Uterus (tissue), 4 donors: ENCODE results near the gene SHISAL2A. TPM values are rescaled to one million over a fixed set of nuclear protein-coding genes. Genes with fewer than 3 reads are reported as not detected.

ENCODE experiments used
- DNase-seq, 2 donors: peaks; one replicate each; pipeline ENCODE4 v3.0.0-alpha.2; 2019 to 2020
- H3K27ac ChIP-seq, 2 donors: fragments of 200-600 bp; sonication (generic); 1 replicate in 1 of 2; 2 replicates in 1 of 2; pipeline ENCODE4 v1.5.1; 2016 to 2018
- H3K27me3 ChIP-seq, 2 donors: fragments of 200-600 bp; sonication (generic); one replicate each; pipeline ENCODE4 v1.5.1; 2018 to 2019; ENCODE audit warnings: control low read depth in 1 of 2
- H3K36me3 ChIP-seq, 2 donors: fragments of 200-600 bp; sonication (generic); one replicate each; pipeline ENCODE4 v1.5.1; 2019; ENCODE audit warnings: control low read depth in 1 of 2
- H3K4me1 ChIP-seq, 2 donors: fragments of 200-600 bp; sonication (generic); one replicate each; pipeline ENCODE4 v1.5.1; 2018 to 2019; ENCODE audit warnings: control low read depth in 1 of 2
- H3K4me3 ChIP-seq, 2 donors: fragments of 200-600 bp; sonication (generic); 1 replicate in 1 of 2; 2 replicates in 1 of 2; pipeline ENCODE4 v1.5.1; 2018 to 2019; ENCODE audit warnings: mild to moderate bottlenecking in 1 of 2
- H3K9me3 ChIP-seq, 2 donors: fragments of 200-600 bp; sonication (generic); one replicate each; pipeline ENCODE4 v1.5.1; 2019; ENCODE audit warnings: control low read depth in 1 of 2
- CTCF ChIP-seq, 4 experiments: fragments of 200-600 bp in 2 of 4; fragments of 450-650 bp in 2 of 4; sonication (generic) in 2 of 4; IDR thresholded peaks; one replicate each; pipeline ENCODE4 v1.5.1; 2016 to 2019; ENCODE audit warnings: antibody characterized with exemption in 4 of 4, mild to moderate bottlenecking in 2 of 4, moderate library complexity in 1 of 4
- POLR2A ChIP-seq, 2 donors: fragments of 450-650 bp; IDR thresholded peaks; one replicate each; pipeline ENCODE4 v1.6.1; 2016; ENCODE audit warnings: antibody characterized with exemption in 2 of 2, mild to moderate bottlenecking in 1 of 2, moderate library complexity in 1 of 2
- intact Hi-C: fragments of 100-400 bp; cut with DNase I; formaldehyde crosslinking; loops from one replicate; pipeline ENCODE4 v1.15.1; 2023; ENCODE audit warnings: low total_unique reads
- total RNA-seq, 4 donors: library from RNA; depleted of rRNA in 3 of 4; stranded (reverse); fragments of >200 nt in 3 of 4; gene quantifications; one replicate each; pipeline versions ENCODE4 v1.1.0 to v1.2.4, GENCODE V29; 2014 to 2023
- donor health status: DM: yes; HTN: yes; CAD: no.

The SHISAL2A gene
- total RNA-seq, result under 1 TPM in 2 of 4 donors, not detected in 2; 0.28 to 0.49 TPM

- peaks cover 0 to 5% of the 10 kb centered on the region in 2 donors for H3K27me3 ChIP-seq
- TF ChIP-seq POLR2A (IDR thresholded peaks at IDR 0.05), result no peak
- no peak for TF ChIP-seq CTCF (IDR thresholded peaks at IDR 0.05)
- H3K36me3 ChIP-seq, result no peaks in the 10 kb centered on the region
- intact Hi-C loops, result no loop called here
- peaks cover 0 to 4% of the 10 kb centered on the region in 2 donors for H3K4me1 ChIP-seq
- peak within 1 kb of the TSS; percentile 3 to 33 for H3K4me3 ChIP-seq
- no peak within 1 kb of the TSS for H3K27ac ChIP-seq
- no peak for DNase-seq
- H3K9me3 ChIP-seq, result no peaks in the 10 kb centered on the region
These were observed at the start of gene SHISAL2A for GRCh38 chr1:52632732-52633290. Gene SHISAL2A (plus strand): TSS chr1:52633168. CDS start chr1:52633494, 326 bp downstream.

GRCh38 chr1:52585474-52585873 lies 47.5 kb upstream of the SHISAL2A start:
- H3K36me3 ChIP-seq, result no peaks in the 10 kb centered on the region
- TF ChIP-seq POLR2A (IDR thresholded peaks at IDR 0.05) (no peak), CTCF (IDR thresholded peaks at IDR 0.05) (no peak)
- intact Hi-C loops, result no loop called here
- no peak overlapping the region for H3K4me3 ChIP-seq
- no peaks in the 10 kb centered on the region for H3K4me1 ChIP-seq
- DNase-seq, result no peak
- no peaks in the 10 kb centered on the region for H3K27me3 ChIP-seq
- no peak overlapping the region for H3K27ac ChIP-seq
- H3K9me3 ChIP-seq, result no peaks in the 10 kb centered on the region

GRCh38 chr1:52588027-52588426 lies 44.9 kb upstream of the SHISAL2A start:
- DNase-seq, result no peak
- H3K27me3 ChIP-seq, result no peaks in the 10 kb centered on the region
- H3K27ac ChIP-seq, result no peak overlapping the region
- H3K4me3 ChIP-seq, result no peak overlapping the region
- H3K9me3 ChIP-seq, result no peaks in the 10 kb centered on the region
- TF ChIP-seq CTCF (IDR thresholded peaks at IDR 0.05), result no peak
- TF ChIP-seq POLR2A (IDR thresholded peaks at IDR 0.05), result no peak
- intact Hi-C loops, result no loop called here
- H3K4me1 ChIP-seq, result no peaks in the 10 kb centered on the region
- H3K36me3 ChIP-seq, result no peaks in the 10 kb centered on the region

GRCh38 chr1:52588535-52588934 lies 44.4 kb upstream of the SHISAL2A start:
- no peak overlapping the region for H3K4me3 ChIP-seq
- no peaks in the 10 kb centered on the region for H3K4me1 ChIP-seq
- no peaks in the 10 kb centered on the region for H3K27me3 ChIP-seq
- H3K9me3 ChIP-seq, result no peaks in the 10 kb centered on the region
- no peaks in the 10 kb centered on the region for H3K36me3 ChIP-seq
- intact Hi-C loops, result no loop called here
- DNase-seq, result no peak
- no peak overlapping the region for H3K27ac ChIP-seq
- TF ChIP-seq CTCF (IDR thresholded peaks at IDR 0.05), result no peak
- TF ChIP-seq POLR2A (IDR thresholded peaks at IDR 0.05), result no peak

GRCh38 chr1:52590266-52590665 lies 42.7 kb upstream of the SHISAL2A start:
- TF ChIP-seq CTCF (IDR thresholded peaks at IDR 0.05), result no peak
- no peak for TF ChIP-seq POLR2A (IDR thresholded peaks at IDR 0.05)
- no peak overlapping the region for H3K4me3 ChIP-seq
- H3K36me3 ChIP-seq, result no peaks in the 10 kb centered on the region
- intact Hi-C loops, result no loop called here
- DNase-seq, result no peak
- H3K27me3 ChIP-seq, result no peaks in the 10 kb centered on the region
- no peaks in the 10 kb centered on the region for H3K4me1 ChIP-seq
- no peaks in the 10 kb centered on the region for H3K9me3 ChIP-seq
- H3K27ac ChIP-seq, result no peak overlapping the region
